H1 (cell line): ENCODE data around the gene PCDHGB1. TPM values are rescaled to one million over a fixed set of nuclear protein-coding genes. Genes with fewer than 3 reads are reported as not detected.

ENCODE experiments used
- CTCF ChIA-PET: fragments of 300-600 bp; sonication (Branson Sonifier 250); formaldehyde crosslinking; loops from one replicate; lab custom pipeline; 2021; ENCODE audit not compliant: partially characterized antibody; lab: Charles Lee
- POLR2A ChIA-PET: fragments of 300-600 bp; sonication (Branson Sonifier 250); formaldehyde crosslinking; loops from one replicate; lab custom pipeline; 2021; ENCODE audit warnings: inconsistent platforms; ENCODE audit not compliant: partially characterized antibody; lab: Charles Lee
- DNase-seq, 2 experiments: peaks; one replicate each; pipeline versions ENCODE4 v3.0.0 to v3.0.0-alpha.2; 2010 to 2022; ENCODE audit warnings: low spot score in 2 of 2, low read depth in 1 of 2, mixed read lengths in 1 of 2
- FAIRE-seq: peaks from 2 replicates; lab custom pipeline; 2011; peaks lifted over from hg19 to GRCh38; lab: Jason Lieb, UNC
- H2AFZ ChIP-seq: 2 replicates; pipeline ENCODE4 v1.8.1; 2012; ENCODE audit warnings: low read length, inconsistent platforms
- H2AK5ac ChIP-seq: 2 replicates; pipeline ENCODE4 v1.6.1; 2013; ENCODE audit warnings: low read depth, low read length
- H2BK120ac ChIP-seq: replicated peaks from 2 replicates; pipeline ENCODE3; 2013; ENCODE audit warnings: low read depth, low read length, inconsistent platforms
- H2BK12ac ChIP-seq: 2 replicates; pipeline ENCODE4 v1.6.1; 2013; ENCODE audit warnings: low read depth, low read length
- H2BK15ac ChIP-seq: 2 replicates; pipeline ENCODE4 v1.6.1; 2013; ENCODE audit warnings: low read length
- H2BK20ac ChIP-seq: 2 replicates; pipeline ENCODE4 v1.6.1; 2013; ENCODE audit warnings: low read length
- H2BK5ac ChIP-seq: 2 replicates; pipeline ENCODE4 v1.6.1; 2013; ENCODE audit warnings: low read depth, low read length
- H3K14ac ChIP-seq: 2 replicates; pipeline ENCODE4 v1.6.1; 2013; ENCODE audit warnings: inconsistent platforms; ENCODE audit not compliant: insufficient read length
- H3K18ac ChIP-seq: 2 replicates; pipeline ENCODE4 v1.6.1; 2013; ENCODE audit warnings: low read length; ENCODE audit errors: extremely low read depth
- H3K23ac ChIP-seq: 2 replicates; pipeline ENCODE4 v1.6.1; 2013; ENCODE audit warnings: inconsistent platforms; ENCODE audit not compliant: insufficient read length
- H3K23me2 ChIP-seq: 2 replicates; pipeline ENCODE4 v1.6.1; 2013; ENCODE audit warnings: low read depth, low read length
- H3K27ac ChIP-seq: 2 replicates; pipeline ENCODE4 v1.6.1; 2011; ENCODE audit warnings: low read depth, low read length, inconsistent platforms
- H3K27me3 ChIP-seq, 4 experiments: replicated peaks in 1 of 4; 1 replicate in 1 of 4; 2 replicates in 3 of 4; pipeline versions ENCODE4 v1.6.1 to v1.8.1; 2011 to 2013; ENCODE audit warnings: low read length in 3 of 4, mild to moderate bottlenecking in 3 of 4, inconsistent platforms in 2 of 4, mixed read lengths in 2 of 4, moderate library complexity in 1 of 4; ENCODE audit not compliant: control insufficient read depth in 3 of 4, insufficient read depth in 3 of 4; ENCODE audit errors: extremely low read depth in 1 of 4
- H3K36me3 ChIP-seq, 4 experiments: 2 replicates each; pipeline versions ENCODE4 v1.6.1 to v1.8.1; 2011 to 2013; ENCODE audit warnings: mild to moderate bottlenecking in 4 of 4, low read length in 3 of 4, moderate library complexity in 2 of 4, control low read depth in 1 of 4, inconsistent platforms in 1 of 4; ENCODE audit not compliant: insufficient read depth in 4 of 4, control insufficient read depth in 2 of 4
- H3K4ac ChIP-seq: replicated peaks from 2 replicates; pipeline ENCODE3; 2013; ENCODE audit warnings: low read length, low read depth, mixed read lengths, inconsistent platforms; ENCODE audit not compliant: insufficient read length
- H3K4me1 ChIP-seq, 4 experiments: replicated peaks in 1 of 4; 1 replicate in 1 of 4; 2 replicates in 3 of 4; pipeline versions ENCODE4 v1.6.1 to v1.8.1; 2011 to 2013; ENCODE audit warnings: low read length in 3 of 4, inconsistent platforms in 2 of 4, mixed read lengths in 1 of 4; ENCODE audit not compliant: insufficient read depth in 4 of 4, control insufficient read depth in 3 of 4
- H3K4me2 ChIP-seq, 2 experiments: 2 replicates each; pipeline versions ENCODE4 v1.6.1 to v1.8.1; 2011 to 2013; ENCODE audit warnings: low read depth in 2 of 2, low read length in 2 of 2, control low read depth in 1 of 2, inconsistent platforms in 1 of 2, mild to moderate bottlenecking in 1 of 2; ENCODE audit not compliant: insufficient read depth in 1 of 2
- H3K4me3 ChIP-seq, 4 experiments: fragments of 200-600, 300-600 bp in 1 of 4; sonication (generic), shearing (Covaris generic), sonication (Bioruptor Twin) in 1 of 4; 2 replicates each; pipeline versions ENCODE4 v1.5.1 to v1.8.1; 2011 to 2016; ENCODE audit warnings: low read length in 4 of 4, low read depth in 3 of 4, control low read depth in 2 of 4, inconsistent platforms in 2 of 4, mild to moderate bottlenecking in 2 of 4, mixed read lengths in 1 of 4, moderate library complexity in 1 of 4; ENCODE audit not compliant: insufficient read depth in 2 of 4; ENCODE audit errors: extremely low read depth in 1 of 4
- H3K56ac ChIP-seq: replicated peaks from 2 replicates; pipeline ENCODE3; 2013; ENCODE audit warnings: low read depth, mild to moderate bottlenecking, mixed read lengths, low read length, inconsistent platforms; ENCODE audit not compliant: insufficient read length
- H3K79me1 ChIP-seq: 2 replicates; pipeline ENCODE4 v1.6.1; 2013; ENCODE audit warnings: low read depth, low read length, control low read depth
- H3K79me2 ChIP-seq, 2 experiments: 2 replicates each; pipeline versions ENCODE4 v1.6.1 to v1.8.1; 2012 to 2013; ENCODE audit warnings: low read length in 2 of 2, mild to moderate bottlenecking in 2 of 2, inconsistent platforms in 1 of 2; ENCODE audit not compliant: insufficient read depth in 2 of 2, control insufficient read depth in 1 of 2
- H3K9ac ChIP-seq, 4 experiments: replicated peaks in 1 of 4; 1 replicate in 1 of 4; 2 replicates in 3 of 4; pipeline versions ENCODE4 v1.6.1 to v1.8.1; 2011 to 2013; ENCODE audit warnings: low read depth in 3 of 4, low read length in 3 of 4, control low read depth in 2 of 4, mild to moderate bottlenecking in 2 of 4, moderate library complexity in 2 of 4, inconsistent platforms in 1 of 4; ENCODE audit errors: extremely low read depth in 1 of 4
- H3K9me3 ChIP-seq, 2 experiments: 2 replicates each; pipeline versions ENCODE4 v1.6.1 to v1.8.1; 2012 to 2013; ENCODE audit warnings: mild to moderate bottlenecking in 2 of 2, moderate library complexity in 2 of 2, control low read depth in 1 of 2, inconsistent platforms in 1 of 2, low read depth in 1 of 2, low read length in 1 of 2, mixed read lengths in 1 of 2; ENCODE audit not compliant: insufficient read depth in 2 of 2
- H4K20me1 ChIP-seq, 2 experiments: replicated peaks in 1 of 2; 2 replicates each; pipeline versions ENCODE3 to v1.8.1; 2011 to 2013; ENCODE audit warnings: inconsistent platforms in 2 of 2, low read length in 2 of 2, mild to moderate bottlenecking in 1 of 2; ENCODE audit not compliant: insufficient read depth in 2 of 2, control insufficient read depth in 1 of 2
- H4K5ac ChIP-seq: 2 replicates; pipeline ENCODE4 v1.6.1; 2013; ENCODE audit warnings: low read length, low read depth, mixed read lengths, inconsistent platforms; ENCODE audit not compliant: insufficient read length
- H4K8ac ChIP-seq: 2 replicates; pipeline ENCODE4 v1.8.0; 2013; ENCODE audit warnings: mild to moderate bottlenecking, moderate library complexity, low read length, inconsistent platforms; ENCODE audit not compliant: insufficient read depth; ENCODE audit errors: extremely low read depth
- H4K91ac ChIP-seq: replicated peaks from 2 replicates; pipeline ENCODE3; 2013; ENCODE audit warnings: low read length, mixed read lengths, inconsistent platforms; ENCODE audit not compliant: insufficient read length
- ASH2L ChIP-seq: fragments of 200-600, 300-600 bp; sonication (generic); IDR thresholded peaks from one replicate; pipeline ENCODE4 v1.7.1; 2017; ENCODE audit warnings: low read length
- BACH1 ChIP-seq: IDR thresholded peaks from 2 replicates; pipeline ENCODE4 v1.6.1; 2012; ENCODE audit warnings: low read length, improper control_type of control experiment
- CHD1 ChIP-seq: IDR thresholded peaks from 2 replicates; pipeline ENCODE4 v1.6.1; 2012; ENCODE audit warnings: low read depth, low read length, improper control_type of control experiment
- CTBP2 ChIP-seq: IDR thresholded peaks from 2 replicates; pipeline ENCODE4 v1.7.0; 2011; ENCODE audit warnings: borderline replicate concordance, mild to moderate bottlenecking, moderate library complexity, mixed read lengths, low read length; ENCODE audit not compliant: insufficient read depth, insufficient read length
- EP300 ChIP-seq, 2 experiments: IDR thresholded peaks; 1 replicate in 1 of 2; 2 replicates in 1 of 2; pipeline ENCODE4 v1.6.1; 2011 to 2012; ENCODE audit warnings: low read depth in 2 of 2, low read length in 2 of 2, mild to moderate bottlenecking in 2 of 2, borderline replicate concordance in 1 of 2, inconsistent platforms in 1 of 2, moderate library complexity in 1 of 2
- HDAC6 ChIP-seq: IDR thresholded peaks from one replicate; pipeline ENCODE4 v1.7.1; 2012; ENCODE audit warnings: low read depth, mild to moderate bottlenecking, inconsistent platforms, low read length, moderate library complexity
- JUND ChIP-seq: IDR thresholded peaks from 2 replicates; pipeline ENCODE4 v1.6.1; 2011; ENCODE audit warnings: mild to moderate bottlenecking, improper control_type of control experiment, low read length
- NANOG ChIP-seq: IDR thresholded peaks from 2 replicates; pipeline ENCODE4 v1.6.1; 2011; ENCODE audit warnings: low read length, low read depth, mild to moderate bottlenecking, inconsistent platforms; ENCODE audit not compliant: insufficient read depth, poor library complexity, severe bottlenecking
- POLR2A ChIP-seq, 2 experiments: IDR thresholded peaks; 1 replicate in 1 of 2; 2 replicates in 1 of 2; pipeline ENCODE4 v1.6.1; 2011; ENCODE audit warnings: low read depth in 2 of 2, low read length in 2 of 2, mild to moderate bottlenecking in 2 of 2; ENCODE audit errors: control extremely low read depth in 1 of 2
- RXRA ChIP-seq: IDR thresholded peaks from 2 replicates; pipeline ENCODE4 v1.6.1; 2011; ENCODE audit warnings: low read depth, mild to moderate bottlenecking, low read length, moderate library complexity; ENCODE audit not compliant: insufficient read depth
- SUZ12 ChIP-seq: fragments of 200-600 bp; sonication (generic); IDR thresholded peaks from 2 replicates; pipeline ENCODE4 v1.6.1; 2012; ENCODE audit warnings: mild to moderate bottlenecking, inconsistent platforms, low read length, moderate library complexity, mixed read lengths
- TBP ChIP-seq: IDR thresholded peaks from 2 replicates; pipeline ENCODE4 v1.6.1; 2011; ENCODE audit warnings: low read depth, low read length, improper control_type of control experiment
- TEAD4 ChIP-seq: IDR thresholded peaks from 2 replicates; pipeline ENCODE4 v1.6.1; 2012; ENCODE audit warnings: low read depth, low read length, inconsistent platforms, mixed read lengths
- YY1 ChIP-seq: IDR thresholded peaks from 2 replicates; pipeline ENCODE4 v1.6.1; 2011; ENCODE audit warnings: low read depth, mild to moderate bottlenecking, low read length
- WGBS, 2 experiments: shearing (Covaris generic) in 1 of 2; methylation state at CpG; one replicate each; pipeline versions ENCODE4 v1.1.6 to v1.1.7; 2013 to 2015; ENCODE audit warnings: low lambda C conversion rate in 2 of 2, mixed read lengths in 2 of 2, inconsistent platforms in 1 of 2, low coverage in 1 of 2, missing lambda C conversion rate in 1 of 2; ENCODE audit not compliant: insufficient replicate concordance in 2 of 2, insufficient coverage in 1 of 2, insufficient read length in 1 of 2; ENCODE audit errors: extremely low coverage in 1 of 2, missing lambda C conversion rate in 1 of 2; 5-methylcytosine and 5-hydroxymethylcytosine counted together
- polyA plus RNA-seq, 7 experiments: library from polyadenylated mRNA; depleted of rRNA in 3 of 7; stranded (reverse) in 5 of 7; unstranded in 2 of 7; fragments of >200 nt in 5 of 7; fragments of 200-250 nt in 2 of 7; gene quantifications; 1 replicate in 5 of 7; 2 replicates in 1 of 7; 4 replicates in 1 of 7; pipeline versions ENCODE4 v1.2.1 to v1.2.3, GENCODE V29; 2011 to 2013; ENCODE audit warnings: missing spikeins in 2 of 7, mixed read lengths in 2 of 7
- total RNA-seq: library from RNA; stranded (reverse); fragmentation: NEBNext Ultra II Directional; extraction: Animal tissue kit (Norgen Biotek cat#: 25700); gene quantifications from 2 replicates; pipeline ENCODE4 v1.2.1, GENCODE V29; 2021

PCDHGB1 gene
- total and polyA plus RNA-seq, 2 of the 8 experiments (the other 6 are each of a cell fraction or from before 2014, with no cell fraction given): 1.3 to 2.8 TPM

DNA sequence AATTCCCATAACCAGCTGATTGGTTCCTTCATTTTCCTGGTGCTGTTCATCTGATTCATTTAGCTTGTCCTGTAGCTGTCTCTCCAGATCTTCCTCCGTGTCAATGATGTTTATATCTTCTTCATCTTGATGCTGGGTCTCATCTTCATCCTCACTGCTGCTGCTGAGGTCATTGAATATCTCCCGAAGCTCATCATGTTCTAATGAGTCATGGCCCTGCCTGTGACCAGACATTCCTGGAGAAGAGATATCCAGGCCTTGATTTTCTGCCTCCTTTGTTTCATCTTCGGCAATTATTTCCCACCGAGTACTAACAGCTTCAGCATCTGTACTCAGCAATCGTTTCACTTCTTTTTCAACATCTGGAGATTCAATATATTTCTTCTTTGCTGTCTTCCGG lies 30.7 kb upstream of the PCDHGB1 start:
- no peak overlapping the region for H2AK5ac ChIP-seq
- no peak overlapping the region for H3K56ac ChIP-seq
- H3K79me2 ChIP-seq: peaks cover 11 to 25% of the 10 kb centered on the region in 2 experiments
- no peak overlapping the region for H3K9ac ChIP-seq
- H3K4ac ChIP-seq: no peak overlapping the region
- no peaks in the 10 kb centered on the region for H4K20me1 ChIP-seq
- H3K14ac ChIP-seq: no peak overlapping the region
- H3K9me3 ChIP-seq: peaks cover 22 to 27% of the 10 kb centered on the region in 2 experiments
- TF ChIP-seq POLR2A (IDR thresholded peaks at IDR 0.05; ENCODE audit: control extremely low read depth in 1 of 2, low read depth in 2 of 2, low read length in 2 of 2): no peak
- TF ChIP-seq YY1: no peak
- TF ChIP-seq NANOG: no peak
- no peak for TF ChIP-seq JUND
- TF ChIP-seq EP300 (IDR thresholded peaks at IDR 0.05; ENCODE audit: borderline replicate concordance in 1 of 2, low read depth in 2 of 2, low read length in 2 of 2): no peak
- TF ChIP-seq CHD1: no peak
- no peak for TF ChIP-seq SUZ12
- no peak for TF ChIP-seq TBP
- TF ChIP-seq HDAC6: no peak
- TF ChIP-seq ASH2L: no peak
- TF ChIP-seq RXRA: no peak
- TF ChIP-seq CTBP2: no peak
- TF ChIP-seq TEAD4: no peak
- no peak for TF ChIP-seq BACH1
- POLR2A ChIA-PET: interaction anchor here (1.0 to 3.1 kb wide), 5 partner anchors 10 to 194 kb away, joined by 3 to 18 read pairs (median 5); partner anchors contain the start of gene PCDHGA1
- H3K4me2 ChIP-seq: peak overlapping the region; percentile 66 to 74; a peak in 3 of 4 replicates
- H2AFZ ChIP-seq: no peak overlapping the region
- H2BK120ac ChIP-seq: no peak overlapping the region
- no peak overlapping the region for H2BK20ac ChIP-seq
- DNase-seq: no peak
- peaks cover 5 to 27% (median 19%) of the 10 kb centered on the region in 4 experiments; a peak in 6 of 8 replicates for H3K36me3 ChIP-seq
- H3K27me3 ChIP-seq: no peaks in the 10 kb centered on the region
- no peak overlapping the region for H2BK12ac ChIP-seq
- H4K91ac ChIP-seq: no peak overlapping the region
- FAIRE-seq: no peak
- WGBS, 2 experiments: 96% methylated on average over 6 of the region's 6 CpGs; no CpG with 5 or more reads in 1 of the 2 experiments
- H3K23ac ChIP-seq: no peak overlapping the region
- H4K5ac ChIP-seq: no peak overlapping the region
- H3K79me1 ChIP-seq: no peaks in the 10 kb centered on the region
- H2BK5ac ChIP-seq: no peak overlapping the region
- H3K4me3 ChIP-seq: peak overlapping the region; percentile 14 to 94 (median 47); a peak in 5 of 8 replicates
- H2BK15ac ChIP-seq: no peak overlapping the region
- H3K18ac ChIP-seq: no peak overlapping the region
- CTCF ChIA-PET: interaction anchor here (0.7 to 5.0 kb wide), 38 partner anchors 10 to 298 kb away, joined by 3 to 30 read pairs (median 5); partner anchors contain the start of genes PCDHB13, PCDHB14, PCDHB15 and PCDHB16
- H3K27ac ChIP-seq: no peak overlapping the region
- no peak overlapping the region for H4K8ac ChIP-seq
- H3K23me2 ChIP-seq: peaks cover 3% of the 10 kb centered on the region
- no peaks in the 10 kb centered on the region for H3K4me1 ChIP-seq
